T-helper 2 cell treated with Interferon-gamma antibody and Interleukin-4, amounts not matched to agents 5 μg/mL and 100 μg/mL, for 36 hours (primary cell): Measurements from ENCODE around the gene SAP130.

Experiments
- DNase-seq: peaks from one replicate; pipeline ENCODE4 v3.0.0; 2021; ENCODE audit warnings: low spot score
- H3K27ac Mint-ChIP-seq: one replicate; pipeline ENCODE4 v1.8.0; 2021; ENCODE audit warnings: mild to moderate bottlenecking, mixed read lengths
- H3K27me3 Mint-ChIP-seq: one replicate; pipeline ENCODE4 v1.8.0; 2021; ENCODE audit warnings: low read depth, mixed read lengths
- H3K36me3 Mint-ChIP-seq: one replicate; pipeline ENCODE4 v1.8.0; 2021; ENCODE audit warnings: low read depth, mixed read lengths
- H3K4me1 Mint-ChIP-seq: one replicate; pipeline ENCODE4 v1.8.0; 2021; ENCODE audit warnings: low read depth, mixed read lengths
- H3K4me3 Mint-ChIP-seq: one replicate; pipeline ENCODE4 v1.8.0; 2022; ENCODE audit warnings: mild to moderate bottlenecking, moderate library complexity, mixed read lengths
- H3K9me3 Mint-ChIP-seq: one replicate; pipeline ENCODE4 v1.8.0; 2021; ENCODE audit warnings: mixed read lengths

SAP130 gene

GRCh38 chr2:128039535-128039934 lies 11.7 kb upstream of the SAP130 start:
- peaks cover 43% of the 10 kb centered on the region for H3K9me3 Mint-ChIP-seq
- H3K4me1 Mint-ChIP-seq = no peaks in the 10 kb centered on the region
- H3K36me3 Mint-ChIP-seq = peaks cover 6% of the 10 kb centered on the region

DNA sequence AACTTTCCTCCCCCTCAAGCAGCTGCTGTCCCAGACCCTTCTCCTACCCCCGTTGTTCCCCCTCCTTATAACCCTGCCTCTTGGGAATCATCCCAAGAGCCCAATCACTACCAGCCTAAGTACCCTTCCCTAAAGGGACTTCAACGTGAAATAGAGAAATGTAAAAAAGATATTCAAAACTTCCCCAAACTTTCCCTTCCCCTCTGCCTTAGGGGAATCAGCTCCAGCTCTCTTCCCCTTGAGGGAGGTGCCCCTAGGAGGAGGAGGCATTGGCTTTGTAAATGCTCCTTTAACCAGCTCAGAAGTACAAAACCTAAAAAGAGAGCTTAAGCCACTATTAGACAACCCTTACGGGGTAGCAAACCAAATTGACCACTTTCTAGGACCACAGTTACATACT lies 10.6 kb upstream of the SAP130 start:
- no peak overlapping the region for H3K27ac Mint-ChIP-seq
- H3K27me3 Mint-ChIP-seq = peaks cover 2% of the 10 kb centered on the region
- H3K36me3 Mint-ChIP-seq = peaks cover 6% of the 10 kb centered on the region
- DNase-seq = no peak
- H3K9me3 Mint-ChIP-seq = peaks cover 40% of the 10 kb centered on the region
- H3K4me3 Mint-ChIP-seq = no peak overlapping the region
- H3K4me1 Mint-ChIP-seq = no peaks in the 10 kb centered on the region

More at GRCh38 chr2:128039535-128039934, 11.7 kb upstream of the SAP130 start:
- DNase-seq = no peak
- peaks cover 2% of the 10 kb centered on the region for H3K27me3 Mint-ChIP-seq
- H3K4me3 Mint-ChIP-seq = no peak overlapping the region
- H3K27ac Mint-ChIP-seq = no peak overlapping the region

DNA sequence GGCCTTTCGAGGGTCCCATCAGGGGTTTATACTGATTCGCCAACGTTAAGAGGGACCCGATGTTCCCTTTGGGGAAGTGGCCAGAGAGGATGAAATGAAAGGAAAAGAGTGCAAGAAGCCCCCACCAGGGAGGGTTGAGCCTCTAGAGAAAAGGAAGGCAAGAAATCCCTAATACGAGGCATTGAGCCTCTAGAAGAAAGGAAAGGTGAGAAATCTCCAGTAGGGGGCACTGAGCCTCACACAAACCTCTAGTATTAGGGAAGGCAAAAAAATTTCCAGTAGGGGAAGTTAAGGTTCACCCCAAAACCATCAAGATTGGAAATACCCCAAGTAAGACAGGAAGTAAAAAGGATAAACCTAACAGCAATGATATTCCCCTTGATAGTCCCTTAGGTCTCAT lies 9.8 kb upstream of the SAP130 start:
- DNase-seq = no peak
- peaks cover 38% of the 10 kb centered on the region for H3K9me3 Mint-ChIP-seq
- peaks cover 6% of the 10 kb centered on the region for H3K36me3 Mint-ChIP-seq
- no peak overlapping the region for H3K4me3 Mint-ChIP-seq
- H3K27ac Mint-ChIP-seq = no peak overlapping the region
- no peaks in the 10 kb centered on the region for H3K4me1 Mint-ChIP-seq
- H3K27me3 Mint-ChIP-seq = peaks cover 2% of the 10 kb centered on the region

- H3K9me3 Mint-ChIP-seq = peaks cover 38% of the 10 kb centered on the region
- no peaks in the 10 kb centered on the region for H3K4me1 Mint-ChIP-seq
- peaks cover 2% of the 10 kb centered on the region for H3K27me3 Mint-ChIP-seq
- H3K4me3 Mint-ChIP-seq = no peak overlapping the region
- H3K27ac Mint-ChIP-seq = no peak overlapping the region
- H3K36me3 Mint-ChIP-seq = peaks cover 6% of the 10 kb centered on the region
- no peak for DNase-seq
Measured at GRCh38 chr2:128036748-128037607, 9.1 kb upstream of the SAP130 start.

DNA sequence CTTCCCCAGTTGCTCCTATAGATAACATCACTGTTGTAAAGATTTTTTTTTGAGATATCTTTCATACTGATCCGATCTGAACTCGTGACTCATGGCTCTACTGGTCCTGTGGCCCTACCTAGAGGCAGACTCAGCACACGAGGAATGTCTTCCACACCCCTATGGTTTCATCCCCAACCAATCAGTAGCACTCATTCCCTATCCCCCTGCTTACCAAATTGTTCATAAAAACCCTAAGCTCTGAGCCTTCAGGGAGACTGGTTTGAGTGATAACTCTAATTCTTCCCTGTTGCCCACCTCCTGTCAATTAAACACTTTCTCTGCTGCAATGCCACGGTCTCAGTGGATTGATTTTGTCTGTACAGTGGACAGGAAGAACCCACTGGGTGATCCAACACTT lies 4.2 kb upstream of the SAP130 start:
- DNase-seq = no peak
- Mint-ChIP-seq H3K9me3 (peaks cover 29% of the 10 kb centered on the region), H3K4me1 (peaks cover 8% of the 10 kb centered on the region), H3K36me3 (peaks cover 6% of the 10 kb centered on the region), H3K27ac (no peak overlapping the region), H3K4me3 (no peak overlapping the region), H3K27me3 (peaks cover 10% of the 10 kb centered on the region)

DNA sequence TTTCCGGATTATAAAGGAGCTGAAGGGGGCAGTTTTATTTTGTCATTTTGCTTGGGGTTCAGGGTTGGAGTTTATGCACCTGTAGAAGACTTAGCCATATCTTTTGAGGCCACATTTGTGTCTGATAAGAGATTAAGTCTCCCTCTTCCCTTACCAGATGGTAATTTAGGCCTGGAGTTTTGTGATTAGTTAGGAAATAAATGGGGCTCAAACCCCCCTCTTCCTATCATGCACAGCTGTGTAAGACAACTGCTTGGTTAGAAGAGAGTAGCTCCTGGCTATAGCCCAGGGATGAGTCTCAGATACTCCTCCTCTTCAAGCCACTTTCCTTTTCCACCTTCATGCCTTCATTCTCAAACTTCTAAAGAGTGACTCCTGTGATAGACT lies 802 bp upstream of the SAP130 start:
- peaks cover 14% of the 10 kb centered on the region for H3K9me3 Mint-ChIP-seq
- peak overlapping the region; percentile 75 for H3K4me3 Mint-ChIP-seq
- H3K4me1 Mint-ChIP-seq = peaks cover 22% of the 10 kb centered on the region
- peaks cover 10% of the 10 kb centered on the region for H3K27me3 Mint-ChIP-seq
- no peak for DNase-seq
- H3K36me3 Mint-ChIP-seq = peaks cover 4% of the 10 kb centered on the region
- H3K27ac Mint-ChIP-seq = peak overlapping the region; percentile 60

DNA sequence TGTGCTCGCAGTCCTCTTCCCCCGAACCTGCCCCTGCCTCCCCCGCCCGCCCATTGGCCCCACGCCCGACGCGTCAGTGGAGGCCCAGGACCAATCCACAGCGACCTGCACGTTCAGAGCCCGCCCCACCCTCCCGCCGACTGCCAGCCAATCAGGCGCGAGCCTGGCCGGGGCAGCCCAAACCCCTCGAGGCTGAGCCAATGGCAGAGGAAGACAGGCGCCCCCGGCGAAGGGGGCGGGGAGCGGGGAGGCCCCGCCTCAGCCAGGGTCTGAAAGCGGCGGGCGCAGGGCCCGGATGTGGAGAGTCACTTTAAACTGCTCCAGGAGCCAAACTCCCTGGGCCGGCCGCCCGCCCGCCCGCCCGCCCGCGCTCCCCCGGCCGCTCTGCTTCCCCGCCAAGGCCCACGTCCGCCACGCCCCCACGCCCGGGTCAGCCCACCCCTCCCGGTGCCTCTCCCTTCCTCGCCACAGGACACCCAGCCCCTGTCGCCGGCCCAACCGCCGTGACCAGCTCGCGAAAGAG lies 520 bp downstream of the SAP130 start:
- Mint-ChIP-seq H3K27me3 (peaks cover 10% of the 10 kb centered on the region), H3K4me3 (peak overlapping the region; percentile 83), H3K36me3 (peaks cover 6% of the 10 kb centered on the region), H3K4me1 (peaks cover 22% of the 10 kb centered on the region), H3K27ac (peak overlapping the region; percentile 93), H3K9me3 (peaks cover 6% of the 10 kb centered on the region)
- peak; percentile 96 for DNase-seq

- peak overlapping the region; percentile 90 for H3K27ac Mint-ChIP-seq
- H3K4me1 Mint-ChIP-seq = peaks cover 23% of the 10 kb centered on the region
- DNase-seq = no peak
- H3K27me3 Mint-ChIP-seq = peaks cover 10% of the 10 kb centered on the region
- H3K36me3 Mint-ChIP-seq = peaks cover 7% of the 10 kb centered on the region
- H3K9me3 Mint-ChIP-seq = no peaks in the 10 kb centered on the region
- peak overlapping the region; percentile 97 for H3K4me3 Mint-ChIP-seq
Measured at GRCh38 chr2:128026448-128027277, 1.2 kb downstream of the SAP130 start.

GRCh38 chr2:128024816-128025215 lies 3.0 kb downstream of the SAP130 start:
- Mint-ChIP-seq H3K4me1 (peaks cover 24% of the 10 kb centered on the region), H3K27me3 (no peaks in the 10 kb centered on the region), H3K9me3 (no peaks in the 10 kb centered on the region), H3K27ac (no peak overlapping the region), H3K36me3 (peaks cover 10% of the 10 kb centered on the region), H3K4me3 (no peak overlapping the region)
- no peak for DNase-seq

- no peak overlapping the region for H3K27ac Mint-ChIP-seq
Measured at GRCh38 chr2:128017561-128017960, 10.3 kb downstream of the SAP130 start.

DNA sequence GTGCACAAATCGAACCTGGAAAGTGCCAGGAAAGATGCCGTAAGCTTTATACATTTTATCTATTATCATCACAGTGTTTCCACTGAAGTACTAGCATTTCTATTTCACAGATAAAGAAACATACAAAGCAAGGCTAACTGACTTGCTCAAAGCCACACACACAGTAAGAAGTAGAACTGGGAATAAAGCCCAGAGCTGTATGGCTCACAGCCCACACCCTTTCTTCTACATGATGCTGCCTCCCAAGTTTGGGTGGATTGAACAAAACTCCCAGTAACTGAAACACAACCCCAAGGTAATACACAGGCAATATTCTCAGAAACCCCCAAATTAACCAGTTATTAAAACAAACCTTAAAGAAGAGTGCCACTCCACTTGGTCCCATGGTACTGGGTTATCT lies 11.2 kb downstream of the SAP130 start:
- H3K27ac Mint-ChIP-seq = no peak overlapping the region
- H3K27me3 Mint-ChIP-seq = no peaks in the 10 kb centered on the region
- peaks cover under 1% of the 10 kb centered on the region for H3K4me1 Mint-ChIP-seq
- H3K9me3 Mint-ChIP-seq = no peaks in the 10 kb centered on the region
- no peak overlapping the region for H3K4me3 Mint-ChIP-seq
- DNase-seq = no peak
- H3K36me3 Mint-ChIP-seq = peaks cover 40% of the 10 kb centered on the region

More at GRCh38 chr2:128017561-128017960, 10.3 kb downstream of the SAP130 start:
- no peaks in the 10 kb centered on the region for H3K9me3 Mint-ChIP-seq
- H3K4me1 Mint-ChIP-seq = peaks cover 2% of the 10 kb centered on the region
- no peak overlapping the region for H3K4me3 Mint-ChIP-seq
- DNase-seq = no peak
- H3K36me3 Mint-ChIP-seq = peaks cover 40% of the 10 kb centered on the region
- no peaks in the 10 kb centered on the region for H3K27me3 Mint-ChIP-seq

DNA sequence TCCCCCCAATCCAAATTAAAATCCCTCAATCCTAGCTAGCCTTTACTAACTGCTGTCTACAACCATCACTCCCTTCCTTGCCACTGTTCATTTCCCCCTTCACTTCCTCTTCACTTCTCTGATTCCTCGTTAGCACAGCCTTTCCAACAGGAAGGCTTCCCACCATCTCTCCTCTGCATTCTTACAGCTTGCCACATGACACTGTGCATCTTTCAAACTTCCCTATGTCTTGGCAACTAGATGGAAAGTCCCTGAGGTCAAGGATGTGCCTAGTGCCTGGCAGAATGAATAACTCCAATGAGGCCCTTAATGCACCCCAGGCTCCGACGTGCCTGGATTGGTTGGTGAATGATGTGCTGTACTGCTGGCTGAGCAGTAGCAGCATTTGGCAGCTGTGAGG lies 15.2 kb downstream of the SAP130 start:
- no peaks in the 10 kb centered on the region for H3K27me3 Mint-ChIP-seq
- no peaks in the 10 kb centered on the region for H3K4me1 Mint-ChIP-seq
- no peak for DNase-seq
- H3K4me3 Mint-ChIP-seq = no peak overlapping the region
- no peaks in the 10 kb centered on the region for H3K9me3 Mint-ChIP-seq
- H3K27ac Mint-ChIP-seq = no peak overlapping the region
- H3K36me3 Mint-ChIP-seq = peaks cover 66% of the 10 kb centered on the region

- H3K4me3 Mint-ChIP-seq = no peak overlapping the region
- no peaks in the 10 kb centered on the region for H3K27me3 Mint-ChIP-seq
- no peak overlapping the region for H3K27ac Mint-ChIP-seq
- no peak for DNase-seq
- no peaks in the 10 kb centered on the region for H3K4me1 Mint-ChIP-seq
- no peaks in the 10 kb centered on the region for H3K9me3 Mint-ChIP-seq
- peaks cover 55% of the 10 kb centered on the region for H3K36me3 Mint-ChIP-seq
Measured at GRCh38 chr2:128008074-128008672, 19.7 kb downstream of the SAP130 start.

- Mint-ChIP-seq H3K27ac (no peak overlapping the region), H3K36me3 (peaks cover 53% of the 10 kb centered on the region), H3K4me1 (no peaks in the 10 kb centered on the region), H3K9me3 (no peaks in the 10 kb centered on the region), H3K27me3 (no peaks in the 10 kb centered on the region), H3K4me3 (no peak overlapping the region)
- no peak for DNase-seq
Measured at GRCh38 chr2:128004509-128004908, 23.4 kb downstream of the SAP130 start.
